HCT116 (cell line): ENCODE results near the gene LDAF1. TPM values are rescaled to one million over a fixed set of nuclear protein-coding genes. Genes with fewer than 3 reads are reported as not detected.

ENCODE experiments used
- ATAC-seq: fragments of 200-7000 bp; cut with Tn5 transposase; 2 replicates; pipeline ENCODE4 v1.9.1; 2020; ENCODE audit warnings: mild to moderate bottlenecking, moderate library complexity
- BruUV-seq: library from RNA; stranded (reverse); fragments of 400-500 nt; replicated peaks from 2 replicates; lab custom pipeline; 2021; lab: Mats Ljungman, UMichigan
- CTCF ChIA-PET: fragments of 300-600 bp; sonication (Branson Sonifier 250); formaldehyde crosslinking; loops from one replicate; lab custom pipeline; 2021; ENCODE audit warnings: antibody characterized with exemption; lab: Charles Lee
- POLR2A ChIA-PET: fragments of 300-600, 350-600 bp; sonication (Branson Sonifier 250); formaldehyde crosslinking; loops from one replicate; lab custom pipeline; 2021; ENCODE audit warnings: antibody characterized with exemption; lab: Charles Lee
- RAD21 ChIA-PET, 2 experiments: fragments of 300-600 bp; sonication (Branson Sonifier 250); formaldehyde crosslinking; loops; one replicate each; lab custom pipeline; 2023; ENCODE audit warnings: low total read pairs in 2 of 2; ENCODE audit not compliant: uncharacterized antibody in 2 of 2, unreplicated experiment in 2 of 2, low non-redundant PET in 1 of 2; lab: Charles Lee
- DNase-seq: peaks from one replicate; pipeline ENCODE4 v3.0.0-alpha.2; 2010; ENCODE audit warnings: low read depth, low spot score
- H2AFZ ChIP-seq: fragments of 200-600 bp; shearing (Covaris generic), sonication (generic); 2 replicates; pipeline ENCODE4 v1.6.1; 2017; ENCODE audit warnings: low read depth, mixed run types, mixed read lengths, antibody characterized with exemption, low read length; ENCODE audit not compliant: poor library complexity, severe bottlenecking
- H3K27ac ChIP-seq: 2 replicates; pipeline ENCODE4 v1.5.1; 2012; ENCODE audit warnings: low read depth, low read length
- H3K27me3 ChIP-seq: fragments of 200-600 bp; sonication (generic); 2 replicates; pipeline ENCODE4 v1.6.1; 2016; ENCODE audit warnings: mixed run types, low read length, mixed read lengths; ENCODE audit not compliant: insufficient read depth
- H3K36me3 ChIP-seq, 2 experiments: fragments of 200-500 bp in 1 of 2; fragments of 200-600 bp in 1 of 2; sonication (Bioruptor generic) in 1 of 2; sonication (generic) in 1 of 2; 2 replicates each; pipeline versions ENCODE4 v1.5.1 to v1.6.1; 2014 to 2016; ENCODE audit warnings: low read length in 2 of 2, inconsistent platforms in 1 of 2, mixed read lengths in 1 of 2, mixed run types in 1 of 2; ENCODE audit not compliant: insufficient read depth in 2 of 2, control insufficient read depth in 1 of 2
- H3K4me1 ChIP-seq, 2 experiments: fragments of 200-600 bp in 1 of 2; sonication (generic) in 1 of 2; 2 replicates each; pipeline versions ENCODE4 v1.5.1 to v1.6.1; 2012 to 2017; ENCODE audit warnings: low read length in 2 of 2, inconsistent platforms in 1 of 2, mild to moderate bottlenecking in 1 of 2, mixed read lengths in 1 of 2, mixed run types in 1 of 2, moderate library complexity in 1 of 2; ENCODE audit not compliant: insufficient read depth in 2 of 2, control insufficient read depth in 1 of 2
- H3K4me2 ChIP-seq: fragments of 200-600 bp; sonication (generic); 2 replicates; pipeline ENCODE4 v1.6.1; 2017; ENCODE audit warnings: mixed run types, low read length, mixed read lengths
- H3K4me3 ChIP-seq, 2 experiments: fragments of 200-600 bp in 1 of 2; sonication (generic) in 1 of 2; replicated peaks in 1 of 2; 2 replicates each; pipeline ENCODE4 v1.5.1; 2011 to 2016; ENCODE audit warnings: low read length in 2 of 2, control low read depth in 1 of 2, low read depth in 1 of 2, mild to moderate bottlenecking in 1 of 2, mixed read lengths in 1 of 2, mixed run types in 1 of 2
- H3K79me2 ChIP-seq: fragments of 200-600 bp; sonication (generic); 2 replicates; pipeline ENCODE4 v1.6.1; 2017; ENCODE audit warnings: mild to moderate bottlenecking, mixed run types, low read length, moderate library complexity, mixed read lengths; ENCODE audit not compliant: insufficient read depth
- H3K9ac ChIP-seq: fragments of 200-600 bp; sonication (generic); 2 replicates; pipeline ENCODE4 v1.6.1; 2016; ENCODE audit warnings: low read length, mixed read lengths
- H3K9me2 ChIP-seq: fragments of 200-600 bp; sonication (generic), shearing (Covaris generic); 2 replicates; pipeline ENCODE4 v1.6.1; 2017; ENCODE audit warnings: mixed run types, mild to moderate bottlenecking, moderate library complexity; ENCODE audit not compliant: insufficient read depth
- H3K9me3 ChIP-seq, 2 experiments: fragments of 200-500 bp in 1 of 2; fragments of 200-600 bp in 1 of 2; sonication (Bioruptor generic) in 1 of 2; sonication (generic) in 1 of 2; 2 replicates each; pipeline ENCODE4 v1.6.1; 2014 to 2017; ENCODE audit warnings: low read length in 2 of 2, mixed read lengths in 2 of 2, inconsistent platforms in 1 of 2, low read depth in 1 of 2, mild to moderate bottlenecking in 1 of 2, mixed run types in 1 of 2, moderate library complexity in 1 of 2; ENCODE audit not compliant: control insufficient read depth in 1 of 2, insufficient read depth in 1 of 2
- H4K20me1 ChIP-seq: fragments of 200-600 bp; sonication (generic), shearing (Covaris generic); 2 replicates; pipeline ENCODE4 v1.6.1; 2017; ENCODE audit warnings: mixed run types, mild to moderate bottlenecking, moderate library complexity; ENCODE audit not compliant: insufficient read depth
- CEBPB ChIP-seq: IDR thresholded peaks from 2 replicates; pipeline ENCODE4 v1.6.1; 2012; ENCODE audit warnings: low read depth
- EGR1 ChIP-seq: IDR thresholded peaks from 2 replicates; pipeline ENCODE4 v1.6.1; 2012; ENCODE audit warnings: low read depth
- EZH2 ChIP-seq: fragments of 200-600 bp; sonication (generic); IDR thresholded peaks from 2 replicates; pipeline ENCODE4 v1.6.1; 2017; ENCODE audit warnings: antibody characterized with exemption, mixed run types
- FOSL1 ChIP-seq: IDR thresholded peaks from 2 replicates; pipeline ENCODE4 v1.6.1; 2012; ENCODE audit warnings: low read depth
- POLR2A ChIP-seq: IDR thresholded peaks from 2 replicates; pipeline ENCODE4 v1.7.0; 2011; ENCODE audit warnings: borderline replicate concordance; ENCODE audit not compliant: insufficient read depth, insufficient read length; ENCODE audit errors: extremely low read depth
- RAD21 ChIP-seq: IDR thresholded peaks from 2 replicates; pipeline ENCODE4 v1.6.1; 2012; ENCODE audit warnings: low read depth, mild to moderate bottlenecking
- SIN3A ChIP-seq: IDR thresholded peaks from 2 replicates; pipeline ENCODE4 v1.6.1; 2012; ENCODE audit warnings: low read depth
- SP1 ChIP-seq: IDR thresholded peaks from 2 replicates; pipeline ENCODE4 v1.6.1; 2012; ENCODE audit warnings: low read depth
- SRF ChIP-seq: IDR thresholded peaks from 2 replicates; pipeline ENCODE4 v1.6.1; 2012; ENCODE audit warnings: low read depth
- TCF7L2 ChIP-seq: IDR thresholded peaks from 2 replicates; pipeline ENCODE4 v1.7.0; 2011; ENCODE audit warnings: borderline replicate concordance, inconsistent platforms; ENCODE audit not compliant: insufficient read depth, insufficient read length; ENCODE audit errors: extremely low read depth
- YY1 ChIP-seq: IDR thresholded peaks from 2 replicates; pipeline ENCODE4 v1.6.1; 2011; ENCODE audit warnings: low read length, low read depth, moderate library complexity, mild to moderate bottlenecking; ENCODE audit not compliant: insufficient replicate concordance; ENCODE audit errors: extremely low read depth
- ZFX ChIP-seq: fragments of 450-650 bp; IDR thresholded peaks from 2 replicates; pipeline ENCODE4 v1.6.1; 2017
- ZNF274 ChIP-seq: fragments of 200-500 bp; sonication (Bioruptor generic); IDR thresholded peaks from 2 replicates; pipeline ENCODE4 v1.6.1; 2014; ENCODE audit warnings: mild to moderate bottlenecking, low read depth, low read length, inconsistent platforms
- intact Hi-C: fragments of 100-400 bp; cut with micrococcal nuclease; formaldehyde crosslinking; loops from 2 replicates; pipeline ENCODE4 v1.10.0; 2022
- total RNA-seq: library from RNA; stranded (reverse); gene quantifications from one replicate; pipeline ENCODE4 v1.2.1, GENCODE V29; 2021; ENCODE audit not compliant: unreplicated experiment
- TF ChIP-seq, protein P1 (sequence below), 3 experiments: fragments of 200-600 bp in 1 of 3; sonication (generic) in 1 of 3; IDR thresholded peaks in 2 of 3; conservative IDR thresholded peaks in 1 of 3; 2 replicates each; pipeline ENCODE4 v1.5.1; 2012 to 2017; ENCODE audit warnings: low read depth in 2 of 3, low read length in 2 of 3, antibody characterized with exemption in 1 of 3, borderline replicate concordance in 1 of 3, control low read depth in 1 of 3, mild to moderate bottlenecking in 1 of 3, mixed read lengths in 1 of 3, mixed run types in 1 of 3, moderate library complexity in 1 of 3; ENCODE audit not compliant: insufficient read depth in 1 of 3
- TF ChIP-seq, protein P2 (sequence below): IDR thresholded peaks from 2 replicates; pipeline ENCODE4 v1.6.1; 2011; ENCODE audit warnings: mild to moderate bottlenecking, low read length, moderate library complexity; ENCODE audit not compliant: insufficient replicate concordance; ENCODE audit errors: extremely low read depth
- TF ChIP-seq, protein P3 (sequence below): IDR thresholded peaks from 2 replicates; pipeline ENCODE4 v1.6.1; 2012
- TF ChIP-seq, protein P4 (sequence below): IDR thresholded peaks from 2 replicates; pipeline ENCODE4 v1.6.1; 2012

Gene LDAF1
- total RNA-seq, 1 experiment from 2014 or later = 30.0 TPM

DNA sequence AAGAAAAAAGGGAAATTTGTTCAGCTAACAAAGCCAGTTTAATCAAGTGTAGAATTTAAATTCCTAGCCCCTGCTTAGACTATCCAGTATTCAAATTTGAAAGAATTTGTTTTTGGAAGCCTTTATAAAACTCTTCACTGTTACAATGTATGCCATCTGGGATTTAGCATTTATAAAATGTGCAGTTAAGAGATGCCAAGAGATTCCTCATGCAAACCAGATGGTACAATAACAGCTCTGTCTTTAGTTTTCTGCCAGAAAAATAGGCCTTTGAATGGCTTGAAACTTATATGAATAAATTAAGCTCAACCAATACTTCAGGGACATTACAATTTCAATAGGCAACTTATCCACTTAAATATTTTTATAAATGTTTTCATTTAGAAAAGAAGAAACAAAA is 68.3 kb downstream of the LDAF1 start (continued):
- TF ChIP-seq, protein P1, sequence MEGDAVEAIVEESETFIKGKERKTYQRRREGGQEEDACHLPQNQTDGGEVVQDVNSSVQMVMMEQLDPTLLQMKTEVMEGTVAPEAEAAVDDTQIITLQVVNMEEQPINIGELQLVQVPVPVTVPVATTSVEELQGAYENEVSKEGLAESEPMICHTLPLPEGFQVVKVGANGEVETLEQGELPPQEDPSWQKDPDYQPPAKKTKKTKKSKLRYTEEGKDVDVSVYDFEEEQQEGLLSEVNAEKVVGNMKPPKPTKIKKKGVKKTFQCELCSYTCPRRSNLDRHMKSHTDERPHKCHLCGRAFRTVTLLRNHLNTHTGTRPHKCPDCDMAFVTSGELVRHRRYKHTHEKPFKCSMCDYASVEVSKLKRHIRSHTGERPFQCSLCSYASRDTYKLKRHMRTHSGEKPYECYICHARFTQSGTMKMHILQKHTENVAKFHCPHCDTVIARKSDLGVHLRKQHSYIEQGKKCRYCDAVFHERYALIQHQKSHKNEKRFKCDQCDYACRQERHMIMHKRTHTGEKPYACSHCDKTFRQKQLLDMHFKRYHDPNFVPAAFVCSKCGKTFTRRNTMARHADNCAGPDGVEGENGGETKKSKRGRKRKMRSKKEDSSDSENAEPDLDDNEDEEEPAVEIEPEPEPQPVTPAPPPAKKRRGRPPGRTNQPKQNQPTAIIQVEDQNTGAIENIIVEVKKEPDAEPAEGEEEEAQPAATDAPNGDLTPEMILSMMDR (IDR thresholded peaks at IDR 0.05 in 2 of 3, conservative IDR thresholded peaks at IDR 0.05 in 1 of 3; ENCODE audit: borderline replicate concordance in 1 of 3, insufficient read depth in 1 of 3, low read depth in 2 of 3, low read length in 2 of 3) = no peak
- TF ChIP-seq, protein P2, sequence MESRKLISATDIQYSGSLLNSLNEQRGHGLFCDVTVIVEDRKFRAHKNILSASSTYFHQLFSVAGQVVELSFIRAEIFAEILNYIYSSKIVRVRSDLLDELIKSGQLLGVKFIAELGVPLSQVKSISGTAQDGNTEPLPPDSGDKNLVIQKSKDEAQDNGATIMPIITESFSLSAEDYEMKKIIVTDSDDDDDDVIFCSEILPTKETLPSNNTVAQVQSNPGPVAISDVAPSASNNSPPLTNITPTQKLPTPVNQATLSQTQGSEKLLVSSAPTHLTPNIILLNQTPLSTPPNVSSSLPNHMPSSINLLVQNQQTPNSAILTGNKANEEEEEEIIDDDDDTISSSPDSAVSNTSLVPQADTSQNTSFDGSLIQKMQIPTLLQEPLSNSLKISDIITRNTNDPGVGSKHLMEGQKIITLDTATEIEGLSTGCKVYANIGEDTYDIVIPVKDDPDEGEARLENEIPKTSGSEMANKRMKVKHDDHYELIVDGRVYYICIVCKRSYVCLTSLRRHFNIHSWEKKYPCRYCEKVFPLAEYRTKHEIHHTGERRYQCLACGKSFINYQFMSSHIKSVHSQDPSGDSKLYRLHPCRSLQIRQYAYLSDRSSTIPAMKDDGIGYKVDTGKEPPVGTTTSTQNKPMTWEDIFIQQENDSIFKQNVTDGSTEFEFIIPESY = no peak
- no peak for TF ChIP-seq TCF7L2
- TF ChIP-seq POLR2A = no peak
- no peak for TF ChIP-seq FOSL1
- no peak for TF ChIP-seq SP1
- TF ChIP-seq ZFX = no peak
- no peak for TF ChIP-seq ZNF274
- TF ChIP-seq CEBPB = no peak
- no peak for TF ChIP-seq RAD21
- no peak for TF ChIP-seq SRF
- TF ChIP-seq SIN3A = no peak

DNA sequence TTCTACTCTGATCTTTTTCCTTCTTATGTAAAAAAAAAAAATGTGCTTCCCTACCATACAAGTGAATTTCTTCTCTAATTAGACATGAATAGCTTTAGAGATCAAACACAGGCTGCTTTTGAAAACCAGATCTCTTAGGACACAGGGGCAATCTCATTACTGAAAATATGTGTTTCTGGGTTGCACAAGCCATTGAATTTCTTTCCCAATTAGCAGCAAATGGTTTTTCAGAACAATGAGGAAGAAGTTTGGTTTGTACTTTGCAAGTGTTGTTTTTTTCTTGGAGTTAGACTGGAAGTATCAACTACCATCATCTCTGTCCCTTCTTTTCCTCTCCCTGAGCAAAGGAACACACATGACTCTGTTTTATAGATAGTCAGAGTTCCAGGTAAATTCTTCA is 69.4 kb downstream of the LDAF1 start:
- Histone ChIP-seq H2AFZ (no peak overlapping the region), H3K9ac (no peak overlapping the region), H3K79me2 (no peaks in the 10 kb centered on the region), H3K4me3 (no peak overlapping the region), H3K27ac (no peak overlapping the region), H3K27me3 (peaks cover 14% of the 10 kb centered on the region), H4K20me1 (no peaks in the 10 kb centered on the region), H3K9me2 (no peaks in the 10 kb centered on the region), H3K4me1 (no peaks in the 10 kb centered on the region), H3K9me3 (no peaks in the 10 kb centered on the region), H3K36me3 (no peaks in the 10 kb centered on the region), H3K4me2 (no peak overlapping the region)
- DNase-seq (no peak), ATAC-seq (no peak)
- CTCF ChIA-PET = no interaction called here
- intact Hi-C loops = no loop called here
- POLR2A ChIA-PET = no interaction called here
- RAD21 ChIA-PET = no interaction called here
- BruUV-seq = no TSS peak
- TF ChIP-seq TCF7L2 (no peak), SRF (no peak), EGR1 (no peak), EZH2 (no peak), FOSL1 (no peak), YY1 (no peak)
- TF ChIP-seq, protein P3, sequence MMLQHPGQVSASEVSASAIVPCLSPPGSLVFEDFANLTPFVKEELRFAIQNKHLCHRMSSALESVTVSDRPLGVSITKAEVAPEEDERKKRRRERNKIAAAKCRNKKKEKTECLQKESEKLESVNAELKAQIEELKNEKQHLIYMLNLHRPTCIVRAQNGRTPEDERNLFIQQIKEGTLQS = no peak
- TF ChIP-seq, protein P1 (IDR thresholded peaks at IDR 0.05 in 2 of 3, conservative IDR thresholded peaks at IDR 0.05 in 1 of 3; ENCODE audit: borderline replicate concordance in 1 of 3, insufficient read depth in 1 of 3, low read depth in 2 of 3, low read length in 2 of 3) = no peak
- TF ChIP-seq, protein P4, sequence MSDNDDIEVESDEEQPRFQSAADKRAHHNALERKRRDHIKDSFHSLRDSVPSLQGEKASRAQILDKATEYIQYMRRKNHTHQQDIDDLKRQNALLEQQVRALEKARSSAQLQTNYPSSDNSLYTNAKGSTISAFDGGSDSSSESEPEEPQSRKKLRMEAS = no peak
